A549 (cell line): Measurements from ENCODE around the gene PLEKHG4B. TPM values are rescaled to one million over a fixed set of nuclear protein-coding genes. Genes with fewer than 3 reads are reported as not detected.
A peak's percentile ranks its signal among the peaks of the same experiment; 100 is the strongest.
"Not testable (repeated sequence)": the region's sequence is repeated elsewhere in the genome, so short reads cannot be mapped to it uniquely, and the experiment has no call there.

ENCODE experiments used
- ATAC-seq, 2 experiments: fragments of 200-7000 bp in 1 of 2; fragments of >200 bp in 1 of 2; cut with Nextera tagmentation in 1 of 2; cut with Tn5 transposase in 1 of 2; 3 replicates each; pipeline versions ENCODE4 v1.8.0 to v1.9.1; 2018 to 2020; ENCODE audit warnings: mild to moderate bottlenecking in 1 of 2, moderate library complexity in 1 of 2
- CTCF ChIA-PET: fragments of 300-600 bp; sonication (Branson Sonifier 250); formaldehyde crosslinking; extraction: SDS; loops from one replicate; lab custom pipeline; 2021; ENCODE audit warnings: antibody characterized with exemption, inconsistent platforms; lab: Yijun Ruan, JAX
- POLR2A ChIA-PET: fragments of 350-600 bp; formaldehyde crosslinking; extraction: SDS; loops from one replicate; lab custom pipeline; 2021; ENCODE audit warnings: antibody characterized with exemption, inconsistent platforms; lab: Yijun Ruan, JAX
- DNase-seq, 2 experiments: peaks; one replicate each; pipeline versions ENCODE4 v3.0.0 to v3.0.0-alpha.2; 2011 to 2016; ENCODE audit warnings: low read depth in 1 of 2, low spot score in 1 of 2
- FAIRE-seq: peaks from 2 replicates; lab custom pipeline; 2011; peaks lifted over from hg19 to GRCh38; lab: Jason Lieb, UNC
- H3K27ac ChIP-seq, 2 experiments: fragments of >200 bp; sonication (Bioruptor Twin); formaldehyde crosslinking; 3 replicates each; pipeline ENCODE4 v1.5.1; 2016 to 2017
- H3K4me1 ChIP-seq: fragments of >200 bp; sonication (Bioruptor Twin); formaldehyde crosslinking; 3 replicates; pipeline ENCODE4 v1.6.1; 2016
- H3K4me2 ChIP-seq: fragments of >200 bp; sonication (Bioruptor Twin); formaldehyde crosslinking; 3 replicates; pipeline ENCODE4 v1.6.1; 2016
- H3K4me3 ChIP-seq: fragments of >200 bp; sonication (Bioruptor Twin); formaldehyde crosslinking; 3 replicates; pipeline ENCODE4 v1.5.1; 2016
- H3K9me3 ChIP-seq: fragments of >200 bp; sonication (Bioruptor Twin); formaldehyde crosslinking; 3 replicates; pipeline ENCODE4 v1.6.1; 2016
- CHD4 ChIP-seq: fragments of 200-600 bp; sonication (generic); IDR thresholded peaks from 2 replicates; pipeline ENCODE4 v1.6.1; 2016; ENCODE audit warnings: antibody characterized with exemption, mild to moderate bottlenecking, borderline replicate concordance
- FOSL2 ChIP-seq, 2 experiments: fragments of 450-650 bp in 1 of 2; fragments of >200 bp in 1 of 2; sonication (Bioruptor Twin) in 1 of 2; formaldehyde crosslinking; IDR thresholded peaks; 2 replicates each; pipeline versions ENCODE4 v1.5.0 to v1.6.1; 2016 to 2020; ENCODE audit warnings: mild to moderate bottlenecking in 1 of 2, moderate library complexity in 1 of 2
- WGBS: methylation state at CpG from one replicate; pipeline ENCODE4 v1.1.6; 2017; ENCODE audit errors: missing lambda C conversion rate; 5-methylcytosine and 5-hydroxymethylcytosine counted together
- polyA plus RNA-seq, 4 experiments: library from polyadenylated mRNA; depleted of rRNA in 3 of 4; stranded (reverse); fragments of >200 nt; fragmentation: RNase III in 1 of 4; extraction: RNeasy Plus Mini Kit Qiagen cat#74134 plus additional on column Dnase treatment in 1 of 4; gene quantifications; 2 replicates in 3 of 4; 3 replicates in 1 of 4; pipeline ENCODE4 v1.2.3, GENCODE V29; 2011 to 2017
- small RNA-seq, 6 experiments: library from RNA; depleted of rRNA; stranded (forward); fragments of <200 nt; gene quantifications; one replicate each; pipeline ENCODE3, GENCODE V24; 2012

Gene PLEKHG4B
- polyA plus RNA-seq, 2 of the 4 experiments (the other 2 are of a cell fraction): 0.57 to 0.59 TPM

DNA sequence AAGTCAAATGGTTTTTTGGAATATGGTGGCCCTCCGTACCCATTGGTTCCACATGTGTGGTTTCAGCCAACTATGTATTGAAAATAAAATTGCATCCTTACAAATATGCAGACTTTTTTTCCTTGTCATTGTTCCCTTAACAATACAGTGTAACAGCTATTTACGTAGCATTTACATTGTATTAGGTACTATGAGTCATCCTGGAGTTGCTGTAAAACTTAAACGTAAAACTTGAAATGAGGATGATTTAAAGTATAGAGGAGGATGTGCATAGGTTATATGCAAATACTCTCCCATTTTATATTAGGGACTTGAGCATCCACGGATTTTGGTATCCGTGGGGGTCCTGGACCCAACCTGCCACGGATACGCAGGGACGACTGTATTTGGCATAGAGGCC is 142.5 kb downstream of the PLEKHG4B start:
- no peak for DNase-seq
- no peaks in the 10 kb centered on the region for H3K4me1 ChIP-seq
- no peak for FAIRE-seq
- no peaks in the 10 kb centered on the region for H3K9me3 ChIP-seq
- POLR2A ChIA-PET: no interaction called here
- H3K4me2 ChIP-seq: no peak overlapping the region
- no peak overlapping the region for H3K27ac ChIP-seq
- TF ChIP-seq CHD4 (no peak), FOSL2 (IDR thresholded peaks at IDR 0.05) (no peak), FOSL2 (CRISPR knock-in tag; IDR thresholded peaks at IDR 0.05) (peak; percentile 34; the same call in 1 of the 2 replicates)
- 90% methylated on average over 8 of the region's 8 CpGs for WGBS
- no peak for ATAC-seq
- no peak overlapping the region for H3K4me3 ChIP-seq
- CTCF ChIA-PET: no interaction called here

DNA sequence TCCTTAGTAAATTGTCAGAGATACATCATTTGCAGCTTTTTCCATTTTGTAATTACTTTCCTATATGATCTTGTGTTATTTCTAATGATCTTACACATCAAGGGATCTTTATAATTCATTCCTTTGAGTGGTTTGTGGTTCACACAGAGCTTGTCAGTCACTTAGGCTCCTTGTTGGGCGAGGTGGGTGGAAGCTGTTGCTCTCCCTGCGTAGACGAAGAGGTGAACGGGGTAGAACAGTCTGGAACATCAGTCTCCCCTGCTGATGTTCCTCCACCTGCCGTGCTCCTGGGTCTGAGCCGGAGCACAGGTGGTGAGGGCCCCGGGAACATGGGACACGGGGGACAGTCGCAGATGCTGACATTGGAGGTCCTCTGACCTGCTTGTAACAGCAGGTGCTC is 143.6 kb downstream of the PLEKHG4B start:
- ATAC-seq: not testable (repeated sequence)

DNA sequence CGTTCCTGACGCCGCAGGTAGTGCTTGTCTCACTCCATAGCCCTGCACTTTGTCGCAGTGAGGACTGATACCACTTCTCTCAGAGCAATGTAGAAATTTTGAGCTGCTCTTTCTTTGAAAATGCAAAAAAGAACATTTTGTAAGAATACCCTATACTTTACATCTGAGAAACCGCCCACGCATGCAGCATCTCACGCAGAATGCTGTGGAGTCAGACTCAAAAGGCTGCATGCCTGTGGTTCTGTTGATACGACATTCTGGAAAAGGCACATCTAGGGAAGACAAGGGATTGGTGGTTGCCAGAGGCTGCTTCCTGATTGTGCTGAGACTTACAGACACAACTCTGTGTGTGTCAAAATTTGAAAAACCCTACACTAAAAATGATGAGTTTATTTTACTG is 146.0 kb downstream of the PLEKHG4B start:
- H3K27ac ChIP-seq, POLR2A ChIA-PET, H3K9me3 ChIP-seq, H3K4me3 ChIP-seq, ATAC-seq, CTCF ChIA-PET, FAIRE-seq, H3K4me2 ChIP-seq, H3K4me1 ChIP-seq, DNase-seq: not testable (repeated sequence)
- WGBS: 91% methylated on average over 8 of the region's 8 CpGs

More for the DNA sequence above, 143.6 kb downstream of the PLEKHG4B start:
- H3K9me3 ChIP-seq, H3K27ac ChIP-seq, FAIRE-seq, H3K4me2 ChIP-seq, H3K4me1 ChIP-seq, DNase-seq, POLR2A ChIA-PET, H3K4me3 ChIP-seq: not testable (repeated sequence)
- CTCF ChIA-PET: interaction anchor here (0.6 to 1.2 kb wide), 2 partner anchors 13 to 47 kb away, joined by 3 to 4 read pairs; no protein-coding TSS in a partner anchor
- 96% methylated on average over 6 of the region's 9 CpGs for WGBS

Small RNA genes lying within 50 kb of the gene (small RNA-seq; reads per million reads assigned to genes)
- gene RF00019: 0 reads per million in 6 experiments

Other genes with a start within 250 kb of the PLEKHG4B start
- gene LRRC14B, start 99.3 kb downstream of the PLEKHG4B start, polyA plus RNA-seq (2011; rRNA removed): not detected in 2 replicates
- not detected in 3 replicates for gene LRRC14B, start 99.3 kb downstream of the PLEKHG4B start, polyA plus RNA-seq (2017; fragmentation: RNase III; extraction: RNeasy Plus Mini Kit Qiagen cat#74134 plus additional on column Dnase treatment)
- 5.1 and 5.2 TPM in 2 replicates for gene CCDC127, start 126.0 kb downstream of the PLEKHG4B start, polyA plus RNA-seq (2011; rRNA removed)
- gene CCDC127, start 126.0 kb downstream of the PLEKHG4B start, polyA plus RNA-seq (2017; fragmentation: RNase III; extraction: RNeasy Plus Mini Kit Qiagen cat#74134 plus additional on column Dnase treatment): 5.6 to 6.2 TPM (median 6.2 TPM) in 3 replicates
- 115 and 122 TPM in 2 replicates for gene SDHA, start 126.2 kb downstream of the PLEKHG4B start, polyA plus RNA-seq (2011; rRNA removed)
- 131 to 134 TPM (median 134 TPM) in 3 replicates for gene SDHA, start 126.2 kb downstream of the PLEKHG4B start, polyA plus RNA-seq (2017; fragmentation: RNase III; extraction: RNeasy Plus Mini Kit Qiagen cat#74134 plus additional on column Dnase treatment)
- gene PDCD6, start 179.5 kb downstream of the PLEKHG4B start, polyA plus RNA-seq (2011; rRNA removed): 234 and 273 TPM in 2 replicates
- 174 to 184 TPM (median 174 TPM) in 3 replicates for gene PDCD6, start 179.5 kb downstream of the PLEKHG4B start, polyA plus RNA-seq (2017; fragmentation: RNase III; extraction: RNeasy Plus Mini Kit Qiagen cat#74134 plus additional on column Dnase treatment)
- 1.2 and 1.4 TPM in 2 replicates for gene AHRR, start 229.5 kb downstream of the PLEKHG4B start, polyA plus RNA-seq (2011; rRNA removed)
- 1.7 to 2.3 TPM (median 1.8 TPM) in 3 replicates for gene AHRR, start 229.5 kb downstream of the PLEKHG4B start, polyA plus RNA-seq (2017; fragmentation: RNase III; extraction: RNeasy Plus Mini Kit Qiagen cat#74134 plus additional on column Dnase treatment)